DMS 273 (cell line): ENCODE data around the gene ZNF681.
"Not testable (repeated sequence)": the region's sequence is repeated elsewhere in the genome, so short reads cannot be mapped to it uniquely, and the experiment has no call there.

Source experiments
- DNase-seq: peaks from one replicate; lab custom pipeline; 2025; ENCODE audit not compliant: unreplicated experiment; lab: John Stamatoyannopoulos, UW

The ZNF681 gene

GRCh38 chr19:23774106-23774505 lies 15.4 kb upstream of the ZNF681 start:
- no peak for DNase-seq

- no peak for DNase-seq
Observed at GRCh38 chr19:23772675-23773063, 14.0 kb upstream of the ZNF681 start.

- no peak for DNase-seq
Observed at GRCh38 chr19:23771761-23772674, 13.3 kb upstream of the ZNF681 start.

GRCh38 chr19:23771316-23771715 lies 12.6 kb upstream of the ZNF681 start:
- no peak for DNase-seq

- DNase-seq = no peak
Observed at GRCh38 chr19:23770672-23771250, 12.1 kb upstream of the ZNF681 start.

- DNase-seq = no peak
Observed at GRCh38 chr19:23769691-23770468, 11.2 kb upstream of the ZNF681 start.

GRCh38 chr19:23766951-23767350 lies 8.3 kb upstream of the ZNF681 start:
- no peak for DNase-seq

- no peak for DNase-seq
Observed at GRCh38 chr19:23764781-23765180, 6.1 kb upstream of the ZNF681 start.

- peak; percentile 95 for DNase-seq
Observed at GRCh38 chr19:23762884-23763711, 4.4 kb upstream of the ZNF681 start.

GRCh38 chr19:23762548-23762883 lies 3.8 kb upstream of the ZNF681 start:
- DNase-seq = no peak

GRCh38 chr19:23760326-23760725 lies 1.6 kb upstream of the ZNF681 start:
- not testable (repeated sequence) for DNase-seq

- not testable (repeated sequence) for DNase-seq
Observed at GRCh38 chr19:23743633-23744232, 15.0 kb downstream of the ZNF681 start.

- DNase-seq = not testable (repeated sequence)
Observed at GRCh38 chr19:23730729-23731465, 27.8 kb downstream of the ZNF681 start.

GRCh38 chr19:23724161-23724560 lies 34.5 kb downstream of the ZNF681 start:
- not testable (repeated sequence) for DNase-seq

GRCh38 chr19:23718802-23719201 lies 39.9 kb downstream of the ZNF681 start:
- no peak for DNase-seq

- DNase-seq = no peak
Observed at GRCh38 chr19:23716792-23717191, 41.9 kb downstream of the ZNF681 start.

GRCh38 chr19:23709347-23709746 lies 49.3 kb downstream of the ZNF681 start:
- no peak for DNase-seq

GRCh38 chr19:23706657-23707056 lies 52.0 kb downstream of the ZNF681 start:
- DNase-seq = no peak

GRCh38 chr19:23699521-23699860 lies 59.2 kb downstream of the ZNF681 start:
- no peak for DNase-seq
